Activated naive CD8-positive, alpha-beta T cell treated with anti-CD3 and anti-CD28 coated beads for 36 hours (primary cell): ENCODE results near the gene IGSF9B. TPM values are rescaled to one million over a fixed set of nuclear protein-coding genes. Genes with fewer than 3 reads are reported as not detected.
"Not testable (repeated sequence)": the region's sequence is repeated elsewhere in the genome, so short reads cannot be mapped to it uniquely, and the experiment has no call there.

Source experiments
- DNase-seq: peaks from one replicate; pipeline ENCODE4 v3.0.0; 2021
- H3K27ac Mint-ChIP-seq: one replicate; pipeline ENCODE4 v1.8.0; 2022; ENCODE audit warnings: mild to moderate bottlenecking, moderate library complexity, mixed read lengths
- H3K27me3 Mint-ChIP-seq: one replicate; pipeline ENCODE4 v1.8.0; 2022; ENCODE audit warnings: mild to moderate bottlenecking, mixed read lengths
- H3K36me3 Mint-ChIP-seq: one replicate; pipeline ENCODE4 v1.8.0; 2021; ENCODE audit warnings: mild to moderate bottlenecking, mixed read lengths
- H3K4me1 Mint-ChIP-seq: one replicate; pipeline ENCODE4 v1.8.0; 2021; ENCODE audit warnings: mixed read lengths
- H3K4me3 Mint-ChIP-seq: one replicate; pipeline ENCODE4 v1.8.0; 2022; ENCODE audit warnings: mild to moderate bottlenecking, moderate library complexity, mixed read lengths
- H3K9me3 Mint-ChIP-seq: one replicate; pipeline ENCODE4 v1.8.0; 2022; ENCODE audit warnings: mixed read lengths
- total RNA-seq, 2 experiments: library from RNA; stranded (reverse); gene quantifications; one replicate each; pipeline ENCODE4 v1.2.3, GENCODE V29; 2021

IGSF9B gene
- total RNA-seq = 10 to 100 TPM; 36.0 to 46.5 TPM

- Mint-ChIP-seq H3K27me3 (peaks cover 4% of the 10 kb centered on the region), H3K27ac (peak within 1 kb of the TSS; percentile 92), H3K36me3 (peaks cover 13% of the 10 kb centered on the region), H3K4me3 (peak within 1 kb of the TSS; percentile 86), H3K9me3 (no peaks in the 10 kb centered on the region), H3K4me1 (peaks cover 47% of the 10 kb centered on the region)
- DNase-seq = peak; percentile 96
Measured at GRCh38 chr11:133956650-133957633, at the start of gene IGSF9B. TSS of gene IGSF9B (minus strand) at chr11:133956968. CDS start at chr11:133956754, 214 bp downstream.

- H3K27ac Mint-ChIP-seq = no peak overlapping the region
- no peaks in the 10 kb centered on the region for H3K27me3 Mint-ChIP-seq
- H3K4me1 Mint-ChIP-seq = no peaks in the 10 kb centered on the region
- H3K9me3 Mint-ChIP-seq = no peaks in the 10 kb centered on the region
- H3K4me3 Mint-ChIP-seq = no peak overlapping the region
- DNase-seq = no peak
- no peaks in the 10 kb centered on the region for H3K36me3 Mint-ChIP-seq
Measured at GRCh38 chr11:134004496-134005172, 47.9 kb upstream of the IGSF9B start.

GRCh38 chr11:134003792-134004495, 47.2 kb upstream of the IGSF9B start:
- no peaks in the 10 kb centered on the region for H3K36me3 Mint-ChIP-seq
- no peak overlapping the region for H3K4me3 Mint-ChIP-seq
- H3K27me3 Mint-ChIP-seq = no peaks in the 10 kb centered on the region
- no peak for DNase-seq
- no peaks in the 10 kb centered on the region for H3K4me1 Mint-ChIP-seq
- H3K9me3 Mint-ChIP-seq = no peaks in the 10 kb centered on the region
- no peak overlapping the region for H3K27ac Mint-ChIP-seq

GRCh38 chr11:134002819-134003218, 46.1 kb upstream of the IGSF9B start:
- not testable (repeated sequence) for H3K4me1 Mint-ChIP-seq, H3K27ac Mint-ChIP-seq, H3K4me3 Mint-ChIP-seq, H3K36me3 Mint-ChIP-seq, H3K27me3 Mint-ChIP-seq, DNase-seq, H3K9me3 Mint-ChIP-seq

GRCh38 chr11:134002338-134002737, 45.6 kb upstream of the IGSF9B start:
- not testable (repeated sequence) for H3K36me3 Mint-ChIP-seq, H3K4me3 Mint-ChIP-seq, H3K4me1 Mint-ChIP-seq, H3K27me3 Mint-ChIP-seq, H3K27ac Mint-ChIP-seq, H3K9me3 Mint-ChIP-seq, DNase-seq

GRCh38 chr11:134001596-134001995, 44.8 kb upstream of the IGSF9B start:
- Mint-ChIP-seq H3K27ac (no peak overlapping the region), H3K36me3 (no peaks in the 10 kb centered on the region), H3K4me3 (no peak overlapping the region), H3K27me3 (no peaks in the 10 kb centered on the region), H3K4me1 (no peaks in the 10 kb centered on the region), H3K9me3 (no peaks in the 10 kb centered on the region)
- DNase-seq = no peak

GRCh38 chr11:134001088-134001487, 44.3 kb upstream of the IGSF9B start:
- H3K27me3 Mint-ChIP-seq = no peaks in the 10 kb centered on the region
- H3K27ac Mint-ChIP-seq = no peak overlapping the region
- no peaks in the 10 kb centered on the region for H3K9me3 Mint-ChIP-seq
- H3K4me1 Mint-ChIP-seq = no peaks in the 10 kb centered on the region
- no peaks in the 10 kb centered on the region for H3K36me3 Mint-ChIP-seq
- no peak for DNase-seq
- no peak overlapping the region for H3K4me3 Mint-ChIP-seq

- no peak for DNase-seq
- Mint-ChIP-seq H3K9me3 (no peaks in the 10 kb centered on the region), H3K36me3 (no peaks in the 10 kb centered on the region), H3K4me3 (no peak overlapping the region), H3K27ac (no peak overlapping the region), H3K27me3 (no peaks in the 10 kb centered on the region), H3K4me1 (peaks cover 3% of the 10 kb centered on the region)
Measured at GRCh38 chr11:133999355-133999754, 42.6 kb upstream of the IGSF9B start.

GRCh38 chr11:133997554-133997953, 40.8 kb upstream of the IGSF9B start:
- H3K4me3 Mint-ChIP-seq = no peak overlapping the region
- H3K4me1 Mint-ChIP-seq = peaks cover 3% of the 10 kb centered on the region
- H3K36me3 Mint-ChIP-seq = no peaks in the 10 kb centered on the region
- no peak for DNase-seq
- H3K27ac Mint-ChIP-seq = no peak overlapping the region
- no peaks in the 10 kb centered on the region for H3K27me3 Mint-ChIP-seq
- H3K9me3 Mint-ChIP-seq = no peaks in the 10 kb centered on the region

- peaks cover 3% of the 10 kb centered on the region for H3K4me1 Mint-ChIP-seq
- no peak for DNase-seq
- no peaks in the 10 kb centered on the region for H3K27me3 Mint-ChIP-seq
- H3K36me3 Mint-ChIP-seq = no peaks in the 10 kb centered on the region
- H3K9me3 Mint-ChIP-seq = no peaks in the 10 kb centered on the region
- no peak overlapping the region for H3K4me3 Mint-ChIP-seq
- no peak overlapping the region for H3K27ac Mint-ChIP-seq
Measured at GRCh38 chr11:133996671-133997070, 39.9 kb upstream of the IGSF9B start.

- Mint-ChIP-seq H3K27ac (no peak overlapping the region), H3K4me1 (peaks cover 19% of the 10 kb centered on the region), H3K27me3 (no peaks in the 10 kb centered on the region), H3K36me3 (no peaks in the 10 kb centered on the region), H3K9me3 (no peaks in the 10 kb centered on the region), H3K4me3 (no peak overlapping the region)
- DNase-seq = no peak
Measured at GRCh38 chr11:133995066-133995465, 38.3 kb upstream of the IGSF9B start.

GRCh38 chr11:133993921-133994320, 37.2 kb upstream of the IGSF9B start:
- H3K4me1 Mint-ChIP-seq = peaks cover 21% of the 10 kb centered on the region
- DNase-seq = no peak
- H3K27me3 Mint-ChIP-seq = no peaks in the 10 kb centered on the region
- H3K4me3 Mint-ChIP-seq = no peak overlapping the region
- H3K27ac Mint-ChIP-seq = no peak overlapping the region
- no peaks in the 10 kb centered on the region for H3K9me3 Mint-ChIP-seq
- H3K36me3 Mint-ChIP-seq = no peaks in the 10 kb centered on the region

- no peaks in the 10 kb centered on the region for H3K9me3 Mint-ChIP-seq
- no peaks in the 10 kb centered on the region for H3K36me3 Mint-ChIP-seq
- H3K27me3 Mint-ChIP-seq = no peaks in the 10 kb centered on the region
- H3K4me3 Mint-ChIP-seq = no peak overlapping the region
- H3K27ac Mint-ChIP-seq = no peak overlapping the region
- DNase-seq = no peak
- H3K4me1 Mint-ChIP-seq = peaks cover 21% of the 10 kb centered on the region
Measured at GRCh38 chr11:133993107-133993506, 36.3 kb upstream of the IGSF9B start.

- H3K27me3 Mint-ChIP-seq = no peaks in the 10 kb centered on the region
- H3K4me3 Mint-ChIP-seq = no peak overlapping the region
- no peaks in the 10 kb centered on the region for H3K36me3 Mint-ChIP-seq
- DNase-seq = no peak
- H3K27ac Mint-ChIP-seq = no peak overlapping the region
- H3K4me1 Mint-ChIP-seq = peaks cover 23% of the 10 kb centered on the region
- H3K9me3 Mint-ChIP-seq = no peaks in the 10 kb centered on the region
Measured at GRCh38 chr11:133992121-133992520, 35.4 kb upstream of the IGSF9B start.

- H3K4me1 Mint-ChIP-seq = peaks cover 23% of the 10 kb centered on the region
- H3K27ac Mint-ChIP-seq = no peak overlapping the region
- H3K36me3 Mint-ChIP-seq = no peaks in the 10 kb centered on the region
- H3K27me3 Mint-ChIP-seq = no peaks in the 10 kb centered on the region
- no peak overlapping the region for H3K4me3 Mint-ChIP-seq
- peak; percentile 16 for DNase-seq
- no peaks in the 10 kb centered on the region for H3K9me3 Mint-ChIP-seq
Measured at GRCh38 chr11:133991101-133991500, 34.3 kb upstream of the IGSF9B start.
